H1 (cell line): ENCODE results near the gene CFP. TPM values are rescaled to one million over a fixed set of nuclear protein-coding genes. Genes with fewer than 3 reads are reported as not detected.
A peak's percentile ranks its signal among the peaks of the same experiment; 100 is the strongest.

Source experiments
- CTCF ChIA-PET: fragments of 300-600 bp; sonication (Branson Sonifier 250); formaldehyde crosslinking; loops from one replicate; lab custom pipeline; 2021; ENCODE audit not compliant: partially characterized antibody; lab: Charles Lee
- POLR2A ChIA-PET: fragments of 300-600 bp; sonication (Branson Sonifier 250); formaldehyde crosslinking; loops from one replicate; lab custom pipeline; 2021; ENCODE audit warnings: inconsistent platforms; ENCODE audit not compliant: partially characterized antibody; lab: Charles Lee
- DNase-seq, 2 experiments: peaks; one replicate each; pipeline versions ENCODE4 v3.0.0 to v3.0.0-alpha.2; 2010 to 2022; ENCODE audit warnings: low spot score in 2 of 2, low read depth in 1 of 2, mixed read lengths in 1 of 2
- FAIRE-seq: peaks from 2 replicates; lab custom pipeline; 2011; peaks lifted over from hg19 to GRCh38; lab: Jason Lieb, UNC
- H2AFZ ChIP-seq: 2 replicates; pipeline ENCODE4 v1.8.1; 2012; ENCODE audit warnings: low read length, inconsistent platforms
- H2AK5ac ChIP-seq: 2 replicates; pipeline ENCODE4 v1.6.1; 2013; ENCODE audit warnings: low read depth, low read length
- H2BK120ac ChIP-seq: replicated peaks from 2 replicates; pipeline ENCODE3; 2013; ENCODE audit warnings: low read depth, low read length, inconsistent platforms
- H2BK12ac ChIP-seq: 2 replicates; pipeline ENCODE4 v1.6.1; 2013; ENCODE audit warnings: low read depth, low read length
- H2BK15ac ChIP-seq: 2 replicates; pipeline ENCODE4 v1.6.1; 2013; ENCODE audit warnings: low read length
- H2BK20ac ChIP-seq: 2 replicates; pipeline ENCODE4 v1.6.1; 2013; ENCODE audit warnings: low read length
- H2BK5ac ChIP-seq: 2 replicates; pipeline ENCODE4 v1.6.1; 2013; ENCODE audit warnings: low read depth, low read length
- H3K14ac ChIP-seq: 2 replicates; pipeline ENCODE4 v1.6.1; 2013; ENCODE audit warnings: inconsistent platforms; ENCODE audit not compliant: insufficient read length
- H3K18ac ChIP-seq: 2 replicates; pipeline ENCODE4 v1.6.1; 2013; ENCODE audit warnings: low read length; ENCODE audit errors: extremely low read depth
- H3K23ac ChIP-seq: 2 replicates; pipeline ENCODE4 v1.6.1; 2013; ENCODE audit warnings: inconsistent platforms; ENCODE audit not compliant: insufficient read length
- H3K23me2 ChIP-seq: 2 replicates; pipeline ENCODE4 v1.6.1; 2013; ENCODE audit warnings: low read depth, low read length
- H3K27ac ChIP-seq: 2 replicates; pipeline ENCODE4 v1.6.1; 2011; ENCODE audit warnings: low read depth, low read length, inconsistent platforms
- H3K27me3 ChIP-seq, 4 experiments: replicated peaks in 1 of 4; 1 replicate in 1 of 4; 2 replicates in 3 of 4; pipeline versions ENCODE4 v1.6.1 to v1.8.1; 2011 to 2013; ENCODE audit warnings: low read length in 3 of 4, mild to moderate bottlenecking in 3 of 4, inconsistent platforms in 2 of 4, mixed read lengths in 2 of 4, moderate library complexity in 1 of 4; ENCODE audit not compliant: control insufficient read depth in 3 of 4, insufficient read depth in 3 of 4; ENCODE audit errors: extremely low read depth in 1 of 4
- H3K36me3 ChIP-seq, 4 experiments: 2 replicates each; pipeline versions ENCODE4 v1.6.1 to v1.8.1; 2011 to 2013; ENCODE audit warnings: mild to moderate bottlenecking in 4 of 4, low read length in 3 of 4, moderate library complexity in 2 of 4, control low read depth in 1 of 4, inconsistent platforms in 1 of 4; ENCODE audit not compliant: insufficient read depth in 4 of 4, control insufficient read depth in 2 of 4
- H3K4ac ChIP-seq: replicated peaks from 2 replicates; pipeline ENCODE3; 2013; ENCODE audit warnings: low read length, low read depth, mixed read lengths, inconsistent platforms; ENCODE audit not compliant: insufficient read length
- H3K4me1 ChIP-seq, 4 experiments: replicated peaks in 1 of 4; 1 replicate in 1 of 4; 2 replicates in 3 of 4; pipeline versions ENCODE4 v1.6.1 to v1.8.1; 2011 to 2013; ENCODE audit warnings: low read length in 3 of 4, inconsistent platforms in 2 of 4, mixed read lengths in 1 of 4; ENCODE audit not compliant: insufficient read depth in 4 of 4, control insufficient read depth in 3 of 4
- H3K4me2 ChIP-seq, 2 experiments: 2 replicates each; pipeline versions ENCODE4 v1.6.1 to v1.8.1; 2011 to 2013; ENCODE audit warnings: low read depth in 2 of 2, low read length in 2 of 2, control low read depth in 1 of 2, inconsistent platforms in 1 of 2, mild to moderate bottlenecking in 1 of 2; ENCODE audit not compliant: insufficient read depth in 1 of 2
- H3K4me3 ChIP-seq, 4 experiments: fragments of 200-600, 300-600 bp in 1 of 4; sonication (generic), shearing (Covaris generic), sonication (Bioruptor Twin) in 1 of 4; 2 replicates each; pipeline versions ENCODE4 v1.5.1 to v1.8.1; 2011 to 2016; ENCODE audit warnings: low read length in 4 of 4, low read depth in 3 of 4, control low read depth in 2 of 4, inconsistent platforms in 2 of 4, mild to moderate bottlenecking in 2 of 4, mixed read lengths in 1 of 4, moderate library complexity in 1 of 4; ENCODE audit not compliant: insufficient read depth in 2 of 4; ENCODE audit errors: extremely low read depth in 1 of 4
- H3K56ac ChIP-seq: replicated peaks from 2 replicates; pipeline ENCODE3; 2013; ENCODE audit warnings: low read depth, mild to moderate bottlenecking, mixed read lengths, low read length, inconsistent platforms; ENCODE audit not compliant: insufficient read length
- H3K79me1 ChIP-seq: 2 replicates; pipeline ENCODE4 v1.6.1; 2013; ENCODE audit warnings: low read depth, low read length, control low read depth
- H3K79me2 ChIP-seq, 2 experiments: 2 replicates each; pipeline versions ENCODE4 v1.6.1 to v1.8.1; 2012 to 2013; ENCODE audit warnings: low read length in 2 of 2, mild to moderate bottlenecking in 2 of 2, inconsistent platforms in 1 of 2; ENCODE audit not compliant: insufficient read depth in 2 of 2, control insufficient read depth in 1 of 2
- H3K9ac ChIP-seq, 4 experiments: replicated peaks in 1 of 4; 1 replicate in 1 of 4; 2 replicates in 3 of 4; pipeline versions ENCODE4 v1.6.1 to v1.8.1; 2011 to 2013; ENCODE audit warnings: low read depth in 3 of 4, low read length in 3 of 4, control low read depth in 2 of 4, mild to moderate bottlenecking in 2 of 4, moderate library complexity in 2 of 4, inconsistent platforms in 1 of 4; ENCODE audit errors: extremely low read depth in 1 of 4
- H3K9me3 ChIP-seq, 2 experiments: 2 replicates each; pipeline versions ENCODE4 v1.6.1 to v1.8.1; 2012 to 2013; ENCODE audit warnings: mild to moderate bottlenecking in 2 of 2, moderate library complexity in 2 of 2, control low read depth in 1 of 2, inconsistent platforms in 1 of 2, low read depth in 1 of 2, low read length in 1 of 2, mixed read lengths in 1 of 2; ENCODE audit not compliant: insufficient read depth in 2 of 2
- H4K20me1 ChIP-seq, 2 experiments: replicated peaks in 1 of 2; 2 replicates each; pipeline versions ENCODE3 to v1.8.1; 2011 to 2013; ENCODE audit warnings: inconsistent platforms in 2 of 2, low read length in 2 of 2, mild to moderate bottlenecking in 1 of 2; ENCODE audit not compliant: insufficient read depth in 2 of 2, control insufficient read depth in 1 of 2
- H4K5ac ChIP-seq: 2 replicates; pipeline ENCODE4 v1.6.1; 2013; ENCODE audit warnings: low read length, low read depth, mixed read lengths, inconsistent platforms; ENCODE audit not compliant: insufficient read length
- H4K8ac ChIP-seq: 2 replicates; pipeline ENCODE4 v1.8.0; 2013; ENCODE audit warnings: mild to moderate bottlenecking, moderate library complexity, low read length, inconsistent platforms; ENCODE audit not compliant: insufficient read depth; ENCODE audit errors: extremely low read depth
- H4K91ac ChIP-seq: replicated peaks from 2 replicates; pipeline ENCODE3; 2013; ENCODE audit warnings: low read length, mixed read lengths, inconsistent platforms; ENCODE audit not compliant: insufficient read length
- CBX5 ChIP-seq: fragments of 300-800, 300-1000 bp; sonication (generic); IDR thresholded peaks from 2 replicates; pipeline ENCODE4 v1.7.1; 2016; ENCODE audit warnings: antibody characterized with exemption, low read length, low read depth
- MAFK ChIP-seq: IDR thresholded peaks from 2 replicates; pipeline ENCODE4 v1.6.1; 2012; ENCODE audit warnings: low read depth, mild to moderate bottlenecking, improper control_type of control experiment, low read length
- POLR2AphosphoS5 ChIP-seq: IDR thresholded peaks from 2 replicates; pipeline ENCODE4 v1.6.1; 2011; ENCODE audit warnings: low read depth, low read length
- SIN3A ChIP-seq, 2 experiments: IDR thresholded peaks in 1 of 2; conservative IDR thresholded peaks in 1 of 2; 2 replicates each; pipeline ENCODE4 v1.6.1; 2011 to 2012; ENCODE audit warnings: low read length in 2 of 2, improper control_type of control experiment in 1 of 2, low read depth in 1 of 2, mild to moderate bottlenecking in 1 of 2
- TAF7 ChIP-seq: optimal IDR thresholded peaks from 2 replicates; pipeline ENCODE3; 2011; ENCODE audit warnings: low read depth, mild to moderate bottlenecking, inconsistent platforms, low read length, moderate library complexity, borderline replicate concordance
- WGBS, 2 experiments: shearing (Covaris generic) in 1 of 2; methylation state at CpG; one replicate each; pipeline versions ENCODE4 v1.1.6 to v1.1.7; 2013 to 2015; ENCODE audit warnings: low lambda C conversion rate in 2 of 2, mixed read lengths in 2 of 2, inconsistent platforms in 1 of 2, low coverage in 1 of 2, missing lambda C conversion rate in 1 of 2; ENCODE audit not compliant: insufficient replicate concordance in 2 of 2, insufficient coverage in 1 of 2, insufficient read length in 1 of 2; ENCODE audit errors: extremely low coverage in 1 of 2, missing lambda C conversion rate in 1 of 2; 5-methylcytosine and 5-hydroxymethylcytosine counted together
- polyA plus RNA-seq, 7 experiments: library from polyadenylated mRNA; depleted of rRNA in 3 of 7; stranded (reverse) in 5 of 7; unstranded in 2 of 7; fragments of >200 nt in 5 of 7; fragments of 200-250 nt in 2 of 7; gene quantifications; 1 replicate in 5 of 7; 2 replicates in 1 of 7; 4 replicates in 1 of 7; pipeline versions ENCODE4 v1.2.1 to v1.2.3, GENCODE V29; 2011 to 2013; ENCODE audit warnings: missing spikeins in 2 of 7, mixed read lengths in 2 of 7
- total RNA-seq: library from RNA; stranded (reverse); fragmentation: NEBNext Ultra II Directional; extraction: Animal tissue kit (Norgen Biotek cat#: 25700); gene quantifications from 2 replicates; pipeline ENCODE4 v1.2.1, GENCODE V29; 2021
- TF ChIP-seq, protein P1 (sequence below): IDR thresholded peaks from 2 replicates; pipeline ENCODE4 v1.6.1; 2012; ENCODE audit warnings: low read length, inconsistent platforms
- TF ChIP-seq, protein P2 (sequence below): IDR thresholded peaks from 2 replicates; pipeline ENCODE4 v1.6.1; 2011; ENCODE audit warnings: low read length, improper control_type of control experiment

CFP gene
- total and polyA plus RNA-seq, 2 of the 8 experiments (the other 6 are each of a cell fraction or from before 2014, with no cell fraction given) = 0.76 to 2.2 TPM

DNA sequence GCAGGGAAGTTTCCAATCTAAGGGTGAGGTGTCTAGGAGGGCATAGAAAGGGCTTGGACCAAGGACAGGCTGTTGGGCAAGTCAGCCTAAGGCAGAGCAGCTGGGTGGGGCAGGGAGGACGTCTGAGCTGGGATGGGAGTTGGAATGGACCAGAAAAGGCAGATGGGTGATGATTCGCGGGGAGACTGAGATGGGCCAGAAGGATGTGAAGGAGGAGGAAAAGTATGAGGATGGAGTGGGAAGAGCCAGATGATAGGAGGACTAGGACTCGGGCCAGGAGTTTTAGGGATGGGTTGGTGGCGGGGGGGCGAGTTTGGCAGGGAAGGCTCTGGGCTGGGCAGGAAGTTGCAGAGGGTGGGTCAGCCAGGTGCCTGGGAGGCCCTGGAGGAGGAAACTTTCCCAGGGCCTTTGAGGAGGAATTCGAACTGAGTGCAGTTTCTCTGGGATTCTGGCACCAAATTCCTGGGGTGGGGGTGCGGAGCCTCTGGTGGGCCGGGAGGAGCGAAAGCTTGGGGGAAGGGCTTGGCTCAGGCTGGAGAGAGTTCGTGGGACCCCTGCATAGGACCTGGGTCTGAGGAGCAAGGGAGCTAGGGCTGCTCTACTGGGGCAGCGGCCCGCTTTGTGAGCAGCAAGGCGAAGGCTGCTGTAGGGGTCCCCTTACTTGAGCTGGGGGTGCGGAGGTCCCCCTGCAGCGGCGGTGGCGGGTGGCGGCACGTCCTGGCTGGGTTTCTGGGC lies 56.2 kb downstream of the CFP start:
- no peaks in the 10 kb centered on the region for H3K79me1 ChIP-seq
- H3K56ac ChIP-seq = no peak overlapping the region
- H2AK5ac ChIP-seq = peak overlapping the region; percentile 82
- H3K36me3 ChIP-seq = peaks cover 0 to 10% (median 4%) of the 10 kb centered on the region in 4 experiments; a peak in 4 of 8 replicates
- 0 out of 2 replicates have a peak overlapping the region, but pooled peaks have one; percentile 16 for H2BK15ac ChIP-seq
- no peak overlapping the region for H3K4ac ChIP-seq
- no peak overlapping the region for H3K14ac ChIP-seq
- H3K9me3 ChIP-seq = no peaks in the 10 kb centered on the region
- no peak overlapping the region for H3K23ac ChIP-seq
- H4K20me1 ChIP-seq = no peaks in the 10 kb centered on the region
- H4K91ac ChIP-seq = peak overlapping the region; percentile 10
- H4K8ac ChIP-seq = peak overlapping the region; percentile 68
- H3K4me1 ChIP-seq = peaks cover 0 to 14% (median 8%) of the 10 kb centered on the region in 4 experiments; a peak in 5 of 7 replicates
- H3K18ac ChIP-seq = peak overlapping the region; percentile 71
- peak in 1 of 2 experiments; percentile 69 for DNase-seq
- H3K79me2 ChIP-seq = no peaks in the 10 kb centered on the region
- H3K4me3 ChIP-seq = peak overlapping the region; percentile 41 to 63 (median 46); a peak in 7 of 8 replicates
- H3K27ac ChIP-seq = peak overlapping the region; percentile 85; the same call in 1 of the 2 replicates
- FAIRE-seq = peak; percentile 24
- H2BK120ac ChIP-seq = no peak overlapping the region
- POLR2A ChIA-PET = interaction anchor here (0.6 to 2.6 kb wide), 13 partner anchors 9 to 1359 kb away, joined by 3 to 11 read pairs (median 4); partner anchors contain the start of genes ARAF, SYN1 and TIMP1
- H4K5ac ChIP-seq = peak overlapping the region; percentile 86
- H2BK12ac ChIP-seq = peak overlapping the region; percentile 95
- H3K27me3 ChIP-seq = no peaks in the 10 kb centered on the region
- no peak overlapping the region for H2AFZ ChIP-seq
- CTCF ChIA-PET = interaction anchor here (0.7 to 1.6 kb wide), 5 partner anchors 9 to 70 kb away, joined by 3 to 5 read pairs (median 4); partner anchors contain the start of gene TIMP1
- H2BK20ac ChIP-seq = no peak overlapping the region
- H3K4me2 ChIP-seq = peak overlapping the region; percentile 68 to 82
- H3K23me2 ChIP-seq = peaks cover 7% of the 10 kb centered on the region; the same call in 1 of the 2 replicates
- peak overlapping the region in 3 of 4 experiments; percentile 54 to 74 (median 60); a peak in 5 of 7 replicates for H3K9ac ChIP-seq
- 14% methylated on average over 10 of the region's 20 CpGs; no CpG with 5 or more reads in 1 of the 2 experiments for WGBS, 2 experiments
- H2BK5ac ChIP-seq = peak overlapping the region; percentile 83
- TF ChIP-seq, protein P1, sequence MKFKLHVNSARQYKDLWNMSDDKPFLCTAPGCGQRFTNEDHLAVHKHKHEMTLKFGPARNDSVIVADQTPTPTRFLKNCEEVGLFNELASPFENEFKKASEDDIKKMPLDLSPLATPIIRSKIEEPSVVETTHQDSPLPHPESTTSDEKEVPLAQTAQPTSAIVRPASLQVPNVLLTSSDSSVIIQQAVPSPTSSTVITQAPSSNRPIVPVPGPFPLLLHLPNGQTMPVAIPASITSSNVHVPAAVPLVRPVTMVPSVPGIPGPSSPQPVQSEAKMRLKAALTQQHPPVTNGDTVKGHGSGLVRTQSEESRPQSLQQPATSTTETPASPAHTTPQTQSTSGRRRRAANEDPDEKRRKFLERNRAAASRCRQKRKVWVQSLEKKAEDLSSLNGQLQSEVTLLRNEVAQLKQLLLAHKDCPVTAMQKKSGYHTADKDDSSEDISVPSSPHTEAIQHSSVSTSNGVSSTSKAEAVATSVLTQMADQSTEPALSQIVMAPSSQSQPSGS = no peak
- TF ChIP-seq CBX5 (no peak), MAFK (no peak), POLR2AphosphoS5 (peak; percentile 78), SIN3A (conservative IDR thresholded peaks at IDR 0.05 in 1 of 2, IDR thresholded peaks at IDR 0.05 in 1 of 2; ENCODE audit: low read depth in 1 of 2, low read length in 2 of 2) (no peak), TAF7 (no peak)
- TF ChIP-seq, protein P2, sequence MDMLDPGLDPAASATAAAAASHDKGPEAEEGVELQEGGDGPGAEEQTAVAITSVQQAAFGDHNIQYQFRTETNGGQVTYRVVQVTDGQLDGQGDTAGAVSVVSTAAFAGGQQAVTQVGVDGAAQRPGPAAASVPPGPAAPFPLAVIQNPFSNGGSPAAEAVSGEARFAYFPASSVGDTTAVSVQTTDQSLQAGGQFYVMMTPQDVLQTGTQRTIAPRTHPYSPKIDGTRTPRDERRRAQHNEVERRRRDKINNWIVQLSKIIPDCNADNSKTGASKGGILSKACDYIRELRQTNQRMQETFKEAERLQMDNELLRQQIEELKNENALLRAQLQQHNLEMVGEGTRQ = no peak
